Immature natural killer cell (primary cell): Measurements from ENCODE around the gene SRP14. TPM values are rescaled to one million over a fixed set of nuclear protein-coding genes. Genes with fewer than 3 reads are reported as not detected.

Experiments used
- DNase-seq, 3 donors: peaks; one replicate each; pipeline ENCODE4 v3.0.0; 2022; ENCODE audit warnings: mixed read lengths in 1 of 3
- H3K27ac Mint-ChIP-seq, 6 donors: one replicate each; pipeline ENCODE4 v1.8.0; 2020; ENCODE audit warnings: mixed read lengths in 6 of 6, mild to moderate bottlenecking in 5 of 6, inconsistent platforms in 4 of 6, moderate library complexity in 3 of 6
- H3K27me3 Mint-ChIP-seq, 3 donors: one replicate each; pipeline ENCODE4 v1.8.0; 2020 to 2021; ENCODE audit warnings: low read depth in 3 of 3, mild to moderate bottlenecking in 3 of 3, mixed read lengths in 3 of 3, moderate library complexity in 3 of 3, inconsistent platforms in 1 of 3
- H3K36me3 Mint-ChIP-seq, 3 donors: one replicate each; pipeline ENCODE4 v1.8.0; 2020; ENCODE audit warnings: mixed read lengths in 3 of 3, inconsistent platforms in 2 of 3, mild to moderate bottlenecking in 2 of 3
- H3K4me1 Mint-ChIP-seq, 2 donors: one replicate each; pipeline ENCODE4 v1.8.0; 2020; ENCODE audit warnings: inconsistent platforms in 2 of 2, mild to moderate bottlenecking in 2 of 2, mixed read lengths in 2 of 2, moderate library complexity in 1 of 2
- H3K4me3 Mint-ChIP-seq, 5 donors: one replicate each; pipeline ENCODE4 v1.8.0; 2020; ENCODE audit warnings: mild to moderate bottlenecking in 5 of 5, mixed read lengths in 5 of 5, inconsistent platforms in 3 of 5, moderate library complexity in 3 of 5
- H3K9me3 Mint-ChIP-seq, 6 donors: one replicate each; pipeline ENCODE4 v1.8.0; 2020; ENCODE audit warnings: mild to moderate bottlenecking in 6 of 6, mixed read lengths in 6 of 6, inconsistent platforms in 4 of 6, moderate library complexity in 3 of 6
- polyA plus RNA-seq, 3 donors: library from polyadenylated mRNA; unstranded; fragments of 300-500 nt; fragmentation: Illumina TruSeq; gene quantifications; one replicate each; pipeline ENCODE4 v1.2.3, GENCODE V29; 2021

The SRP14 gene
- polyA plus RNA-seq, 3 donors from 2014 or later: 744 to 1,102 (median 786) TPM

- Mint-ChIP-seq H3K27ac (peak overlapping the region in 4 of 6 donors; percentile 16 to 54 (median 35)), H3K36me3 (peaks cover 0 to 3% (median 0%) of the 10 kb centered on the region in 3 donors), H3K4me3 (no peak overlapping the region), H3K27me3 (peaks cover 0 to 6% (median 2%) of the 10 kb centered on the region in 3 donors), H3K4me1 (peaks cover 51 to 65% of the 10 kb centered on the region in 2 donors), H3K9me3 (no peaks in the 10 kb centered on the region)
- DNase-seq: no peak
Measured at GRCh38 chr15:40050788-40051470, 11.9 kb upstream of the SRP14 start.

GRCh38 chr15:40048926-40049475 lies 10.0 kb upstream of the SRP14 start:
- Mint-ChIP-seq H3K4me3 (peak overlapping the region in 2 of 5 donors; percentile 1 to 13), H3K9me3 (no peaks in the 10 kb centered on the region), H3K27ac (peak overlapping the region in 3 of 6 donors; percentile 1 to 39 (median 18)), H3K4me1 (peaks cover 52 to 66% of the 10 kb centered on the region in 2 donors), H3K27me3 (peaks cover 0 to 6% (median 2%) of the 10 kb centered on the region in 3 donors), H3K36me3 (peaks cover 0 to 3% (median 0%) of the 10 kb centered on the region in 3 donors)
- DNase-seq: no peak

GRCh38 chr15:40048211-40048792 lies 9.3 kb upstream of the SRP14 start:
- peaks cover 51 to 59% of the 10 kb centered on the region in 2 donors for H3K4me1 Mint-ChIP-seq
- H3K4me3 Mint-ChIP-seq: peak overlapping the region; percentile 47 to 73 (median 63)
- no peaks in the 10 kb centered on the region for H3K9me3 Mint-ChIP-seq
- H3K36me3 Mint-ChIP-seq: peaks cover 0 to 3% (median 0%) of the 10 kb centered on the region in 3 donors
- H3K27ac Mint-ChIP-seq: peak overlapping the region; percentile 30 to 91 (median 74)
- DNase-seq: no peak
- H3K27me3 Mint-ChIP-seq: peaks cover 0 to 6% (median 2%) of the 10 kb centered on the region in 3 donors

- no peak for DNase-seq
- Mint-ChIP-seq H3K27me3 (peaks cover 0 to 6% (median 2%) of the 10 kb centered on the region in 3 donors), H3K9me3 (no peaks in the 10 kb centered on the region), H3K36me3 (peaks cover 0 to 3% (median 0%) of the 10 kb centered on the region in 3 donors), H3K4me1 (peaks cover 51 to 59% of the 10 kb centered on the region in 2 donors), H3K27ac (peak overlapping the region; percentile 30 to 91 (median 74)), H3K4me3 (peak overlapping the region; percentile 47 to 73 (median 63))
Measured at GRCh38 chr15:40047415-40048210, 8.6 kb upstream of the SRP14 start.

GRCh38 chr15:40046721-40047414 lies 7.9 kb upstream of the SRP14 start:
- H3K27ac Mint-ChIP-seq: no peak overlapping the region
- no peaks in the 10 kb centered on the region for H3K9me3 Mint-ChIP-seq
- no peak overlapping the region for H3K4me3 Mint-ChIP-seq
- H3K27me3 Mint-ChIP-seq: peaks cover 0 to 6% (median 2%) of the 10 kb centered on the region in 3 donors
- peaks cover 51 to 59% of the 10 kb centered on the region in 2 donors for H3K4me1 Mint-ChIP-seq
- H3K36me3 Mint-ChIP-seq: peaks cover 0 to 3% (median 0%) of the 10 kb centered on the region in 3 donors
- DNase-seq: no peak

- Mint-ChIP-seq H3K27ac (peak overlapping the region in 4 of 6 donors; percentile 24 to 75 (median 48)), H3K4me3 (peak overlapping the region in 1 of 5 donors; percentile 57), H3K27me3 (peaks cover 0 to 6% (median 0%) of the 10 kb centered on the region in 3 donors), H3K4me1 (peaks cover 48 to 52% of the 10 kb centered on the region in 2 donors), H3K36me3 (peaks cover 0 to 3% (median 0%) of the 10 kb centered on the region in 3 donors), H3K9me3 (no peaks in the 10 kb centered on the region)
- DNase-seq: no peak
Measured at GRCh38 chr15:40045572-40046217, 6.7 kb upstream of the SRP14 start.

- Mint-ChIP-seq H3K9me3 (no peaks in the 10 kb centered on the region), H3K4me3 (peak overlapping the region; percentile 48 to 79 (median 57)), H3K27me3 (peaks cover 0 to under 1% (median 0%) of the 10 kb centered on the region in 3 donors)
Measured at GRCh38 chr15:40044717-40045571, 6.0 kb upstream of the SRP14 start.

GRCh38 chr15:40043927-40044716 lies 5.1 kb upstream of the SRP14 start:
- no peaks in the 10 kb centered on the region for H3K9me3 Mint-ChIP-seq
- no peaks in the 10 kb centered on the region for H3K36me3 Mint-ChIP-seq
- H3K27me3 Mint-ChIP-seq: peaks cover 0 to 1% (median 0%) of the 10 kb centered on the region in 3 donors
- DNase-seq: no peak
- no peak overlapping the region for H3K4me3 Mint-ChIP-seq
- peaks cover 44 to 49% of the 10 kb centered on the region in 2 donors for H3K4me1 Mint-ChIP-seq
- H3K27ac Mint-ChIP-seq: peak overlapping the region in 2 of 6 donors; percentile 24 to 40

More at GRCh38 chr15:40044717-40045571, 6.0 kb upstream of the SRP14 start:
- Mint-ChIP-seq H3K36me3 (peaks cover 0 to under 1% (median 0%) of the 10 kb centered on the region in 3 donors), H3K27ac (peak overlapping the region in 5 of 6 donors; percentile 24 to 75 (median 67)), H3K4me1 (peaks cover 47 to 51% of the 10 kb centered on the region in 2 donors)
- peak; percentile 64 to 71 (median 64) for DNase-seq

- no peaks in the 10 kb centered on the region for H3K9me3 Mint-ChIP-seq
- no peak for DNase-seq
- peaks cover 0 to 5% (median 2%) of the 10 kb centered on the region in 3 donors for H3K27me3 Mint-ChIP-seq
- no peak overlapping the region for H3K4me3 Mint-ChIP-seq
- H3K4me1 Mint-ChIP-seq: peaks cover 43 to 49% of the 10 kb centered on the region in 2 donors
- H3K36me3 Mint-ChIP-seq: no peaks in the 10 kb centered on the region
- no peak overlapping the region for H3K27ac Mint-ChIP-seq
Measured at GRCh38 chr15:40042791-40043320, 3.9 kb upstream of the SRP14 start.

GRCh38 chr15:40040770-40041169 lies 1.8 kb upstream of the SRP14 start:
- Mint-ChIP-seq H3K27me3 (peaks cover 0 to 5% (median 2%) of the 10 kb centered on the region in 3 donors), H3K4me1 (peaks cover 42 to 53% of the 10 kb centered on the region in 2 donors), H3K4me3 (peak overlapping the region; percentile 38 to 81 (median 72)), H3K27ac (peak overlapping the region; percentile 36 to 92 (median 77)), H3K36me3 (peaks cover 7 to 15% (median 14%) of the 10 kb centered on the region in 3 donors), H3K9me3 (no peaks in the 10 kb centered on the region)
- no peak for DNase-seq

- peak overlapping the region; percentile 55 to 92 (median 85) for H3K27ac Mint-ChIP-seq
- H3K36me3 Mint-ChIP-seq: peaks cover 10 to 19% (median 17%) of the 10 kb centered on the region in 3 donors
- DNase-seq: no peak
- H3K9me3 Mint-ChIP-seq: no peaks in the 10 kb centered on the region
- H3K4me1 Mint-ChIP-seq: peaks cover 39 to 48% of the 10 kb centered on the region in 2 donors
- peak overlapping the region; percentile 62 to 81 (median 72) for H3K4me3 Mint-ChIP-seq
- H3K27me3 Mint-ChIP-seq: peaks cover 0 to 5% (median 2%) of the 10 kb centered on the region in 3 donors
Measured at GRCh38 chr15:40040293-40040635, 1.3 kb upstream of the SRP14 start.
